Tibial nerve (tissue), 4 donors: ENCODE results near the gene SKOR1.

Source experiments
- CTCF ChIP-seq, 5 experiments: fragments of 200-600 bp in 3 of 5; fragments of 450-650 bp in 2 of 5; sonication (generic) in 3 of 5; IDR thresholded peaks; one replicate each; pipeline ENCODE4 v1.5.1; 2016 to 2019; ENCODE audit warnings: antibody characterized with exemption in 5 of 5, mild to moderate bottlenecking in 3 of 5, moderate library complexity in 2 of 5
- EP300 ChIP-seq, 2 donors: sonication (generic); formaldehyde crosslinking; IDR thresholded peaks; one replicate each; pipeline ENCODE4 v1.6.1; 2017; ENCODE audit warnings: antibody characterized with exemption in 2 of 2, mild to moderate bottlenecking in 1 of 2

GRCh38 chr15:67803996-67804843, 21.1 kb upstream of the SKOR1 start:
- TF ChIP-seq CTCF (IDR thresholded peaks at IDR 0.05) (no peak), EP300 (IDR thresholded peaks at IDR 0.05) (no peak)
